HepG2 (cell line): ENCODE measurements around the gene CAP2. TPM values are rescaled to one million over a fixed set of nuclear protein-coding genes. Genes with fewer than 3 reads are reported as not detected.

Experiments used
- ATAC-seq: fragments of 200-7000 bp; cut with Tn5 transposase; 3 replicates; pipeline ENCODE4 v1.9.1; 2020; ENCODE audit warnings: mild to moderate bottlenecking, moderate library complexity
- BruUV-seq: library from RNA; stranded (reverse); fragments of 400-500 nt; replicated peaks from 2 replicates; lab custom pipeline; 2021; lab: Mats Ljungman, UMichigan
- CTCF ChIA-PET: fragments of 300-600 bp; formaldehyde crosslinking; extraction: SDS; loops from one replicate; lab custom pipeline; 2021; ENCODE audit warnings: low total read pairs, inconsistent platforms, low intra/inter-chr PET ratio; lab: Yijun Ruan, JAX
- POLR2A ChIA-PET: fragments of 350-600 bp; sonication (Branson Sonifier 250); formaldehyde crosslinking; loops from one replicate; lab custom pipeline; 2020; ENCODE audit warnings: antibody characterized with exemption, inconsistent platforms; lab: Yijun Ruan, JAX
- DNase-seq: peaks from one replicate; pipeline ENCODE4 v3.0.0-alpha.2; 2015; ENCODE audit warnings: low spot score
- FAIRE-seq: peaks from 3 replicates; lab custom pipeline; 2011; peaks lifted over from hg19 to GRCh38; lab: Jason Lieb, UNC
- H2AFZ ChIP-seq: one replicate; pipeline ENCODE4 v1.6.1; 2011; ENCODE audit warnings: low read length, inconsistent platforms
- H3K27ac ChIP-seq: fragments of 300-600 bp; 3 replicates; pipeline ENCODE4 v1.8.0; 2011; ENCODE audit warnings: mixed run types, mild to moderate bottlenecking, mixed read lengths, low read length, inconsistent platforms; ENCODE audit not compliant: insufficient read depth; ENCODE audit errors: extremely low read length
- H3K27me3 ChIP-seq, 2 experiments: fragments of 200-600 bp in 1 of 2; 2 replicates in 1 of 2; 3 replicates in 1 of 2; pipeline versions ENCODE4 v1.6.0 to v1.8.0; 2011; ENCODE audit warnings: low read length in 2 of 2, mild to moderate bottlenecking in 2 of 2, moderate library complexity in 2 of 2, inconsistent platforms in 1 of 2; ENCODE audit not compliant: insufficient read depth in 2 of 2, control insufficient read depth in 1 of 2
- H3K36me3 ChIP-seq, 2 experiments: fragments of 200-600 bp in 1 of 2; replicated peaks in 1 of 2; 2 replicates in 1 of 2; 3 replicates in 1 of 2; pipeline versions ENCODE4 v1.5.1 to v1.8.0; 2011; ENCODE audit warnings: low read length in 2 of 2, inconsistent platforms in 1 of 2; ENCODE audit not compliant: insufficient read depth in 2 of 2, control insufficient read depth in 1 of 2
- H3K4me1 ChIP-seq: 2 replicates; pipeline ENCODE4 v1.5.1; 2012; ENCODE audit warnings: low read length, inconsistent platforms; ENCODE audit not compliant: insufficient read depth
- H3K4me2 ChIP-seq: 2 replicates; pipeline ENCODE4 v1.6.0; 2011; ENCODE audit warnings: low read depth, low read length, inconsistent platforms
- H3K4me3 ChIP-seq, 3 experiments: fragments of 200-600 bp in 1 of 3; sonication (generic), shearing (Covaris generic) in 1 of 3; replicated peaks in 1 of 3; 2 replicates each; pipeline ENCODE4 v1.5.1; 2011 to 2016; ENCODE audit warnings: low read length in 3 of 3, inconsistent platforms in 2 of 3, low read depth in 2 of 3, mild to moderate bottlenecking in 2 of 3, control low read depth in 1 of 3, mixed read lengths in 1 of 3; ENCODE audit not compliant: insufficient read depth in 1 of 3
- H3K79me2 ChIP-seq: one replicate; pipeline ENCODE4 v1.6.1; 2011; ENCODE audit warnings: low read length, inconsistent platforms; ENCODE audit not compliant: insufficient read depth
- H3K9ac ChIP-seq: 2 replicates; pipeline ENCODE4 v1.6.0; 2011; ENCODE audit warnings: mild to moderate bottlenecking, low read depth, low read length, inconsistent platforms; ENCODE audit not compliant: insufficient read depth
- H3K9me3 ChIP-seq: 2 replicates; pipeline ENCODE4 v1.5.1; 2012; ENCODE audit warnings: mild to moderate bottlenecking, low read length
- H4K20me1 ChIP-seq: 2 replicates; pipeline ENCODE4 v1.6.0; 2011; ENCODE audit warnings: inconsistent platforms, mild to moderate bottlenecking, low read length, moderate library complexity; ENCODE audit not compliant: insufficient read depth
- EP300 ChIP-seq, 3 experiments: sonication (generic) in 1 of 3; formaldehyde crosslinking in 1 of 3; IDR thresholded peaks; 2 replicates each; pipeline versions ENCODE4 v1.5.1 to v1.6.1; 2011 to 2020; ENCODE audit warnings: low read depth in 2 of 3, low read length in 2 of 3, borderline replicate concordance in 1 of 3, improper control_type of control experiment in 1 of 3, mild to moderate bottlenecking in 1 of 3, missing genetic modification reagents in 1 of 3, moderate library complexity in 1 of 3
- ESRRA ChIP-seq: sonication (generic); formaldehyde crosslinking; IDR thresholded peaks from 2 replicates; pipeline ENCODE4 v1.5.1; 2020; ENCODE audit warnings: mild to moderate bottlenecking, low read depth, missing genetic modification reagents
- KDM5A ChIP-seq: fragments of 200-600 bp; sonication (generic); IDR thresholded peaks from 2 replicates; pipeline ENCODE4 v1.7.0; 2018; ENCODE audit warnings: antibody characterized with exemption, mild to moderate bottlenecking, low read length, borderline replicate concordance
- MED13 ChIP-seq: sonication (generic); formaldehyde crosslinking; IDR thresholded peaks from 2 replicates; pipeline ENCODE4 v1.5.0; 2020; ENCODE audit warnings: missing genetic modification reagents
- NFE2L1 ChIP-seq: sonication (generic); formaldehyde crosslinking; IDR thresholded peaks from 2 replicates; pipeline ENCODE4 v1.4.0; 2020; ENCODE audit warnings: missing genetic modification reagents, mild to moderate bottlenecking, borderline replicate concordance
- SRSF1 ChIP-seq: fragments of 200-400 bp; formaldehyde crosslinking; optimal IDR thresholded peaks from 2 replicates; pipeline ENCODE3; 2017; ENCODE audit warnings: mild to moderate bottlenecking, low read depth, low read length, moderate library complexity
- SSRP1 ChIP-seq: IDR thresholded peaks from 2 replicates; pipeline ENCODE4 v1.6.1; 2016; ENCODE audit warnings: control low read depth
- THYN1 ChIP-seq: sonication (generic); formaldehyde crosslinking; IDR thresholded peaks from 2 replicates; pipeline ENCODE4 v1.8.1; 2023; ENCODE audit warnings: low read depth, mild to moderate bottlenecking, moderate library complexity, missing genetic modification reagents, borderline replicate concordance
- ZBTB42 ChIP-seq: sonication (generic); formaldehyde crosslinking; IDR thresholded peaks from 2 replicates; pipeline ENCODE4 v1.5.0; 2020; ENCODE audit warnings: mild to moderate bottlenecking, missing genetic modification reagents
- ZBTB8A ChIP-seq: sonication (generic); formaldehyde crosslinking; IDR thresholded peaks from 2 replicates; pipeline ENCODE4 v1.4.0; 2020; ENCODE audit warnings: mild to moderate bottlenecking, low read depth, missing genetic modification reagents, borderline replicate concordance
- ZNF317 ChIP-seq: sonication (generic); formaldehyde crosslinking; IDR thresholded peaks from 2 replicates; pipeline ENCODE4 v1.5.0; 2020; ENCODE audit warnings: mild to moderate bottlenecking, missing genetic modification reagents
- ZNF44 ChIP-seq: sonication (generic); formaldehyde crosslinking; IDR thresholded peaks from 2 replicates; pipeline ENCODE4 v1.5.1; 2020; ENCODE audit warnings: mild to moderate bottlenecking, missing genetic modification reagents
- ZNF709 ChIP-seq: sonication (generic); formaldehyde crosslinking; IDR thresholded peaks from 2 replicates; pipeline ENCODE4 v1.5.0; 2020; ENCODE audit warnings: mild to moderate bottlenecking, missing genetic modification reagents
- WGBS: methylation state at CpG from one replicate; pipeline ENCODE4 v1.1.6; 2017; ENCODE audit warnings: low lambda C conversion rate; 5-methylcytosine and 5-hydroxymethylcytosine counted together
- in situ Hi-C: cut with HindIII; loops from 2 replicates; pipeline ENCODE4 v1.10.0; 2017; ENCODE audit warnings: low pct_unique_long_range_greater_than_20kb; ENCODE audit not compliant: extremely low pct_ligation_motif_present
- intact Hi-C: fragments of 100-400 bp; cut with micrococcal nuclease; formaldehyde crosslinking; loops from one replicate; pipeline ENCODE4 v1.10.0; 2022; ENCODE audit not compliant: unreplicated experiment
- polyA plus RNA-seq, 8 experiments: library from polyadenylated mRNA; depleted of rRNA in 3 of 8; stranded (reverse) in 7 of 8; unstranded in 1 of 8; fragments of >200 nt; fragmentation: Illumina TruSeq in 4 of 8; extraction: Trizol in 4 of 8; gene quantifications; 2 replicates each; pipeline versions ENCODE4 v1.2.1 to v1.2.3, GENCODE V29; 2011 to 2016; ENCODE audit warnings: low read depth in 4 of 8, missing spikeins in 1 of 8, mixed read lengths in 1 of 8; ENCODE audit not compliant: insufficient read depth in 1 of 8
- total RNA-seq, 5 experiments: library from RNA; depleted of rRNA; stranded (reverse); fragments of >200 nt; fragmentation: Illumina TruSeq; extraction: Trizol; gene quantifications; 2 replicates each; pipeline ENCODE4 v1.2.3, GENCODE V29; 2016; ENCODE audit warnings: low read depth in 1 of 5
- TF ChIP-seq, protein P1 (sequence below): sonication (generic); formaldehyde crosslinking; IDR thresholded peaks from 2 replicates; pipeline ENCODE4 v1.4.0; 2020; ENCODE audit warnings: missing genetic modification reagents
- TF ChIP-seq, protein P2 (sequence below): fragments of 450-650 bp; IDR thresholded peaks from 2 replicates; pipeline ENCODE4 v1.6.1; 2016

CAP2 gene
- total and polyA plus RNA-seq, 2 of the 13 experiments (the other 11 are each of a cell fraction or from before 2014, with no cell fraction given), result 7.9 to 53.1 TPM

DNA sequence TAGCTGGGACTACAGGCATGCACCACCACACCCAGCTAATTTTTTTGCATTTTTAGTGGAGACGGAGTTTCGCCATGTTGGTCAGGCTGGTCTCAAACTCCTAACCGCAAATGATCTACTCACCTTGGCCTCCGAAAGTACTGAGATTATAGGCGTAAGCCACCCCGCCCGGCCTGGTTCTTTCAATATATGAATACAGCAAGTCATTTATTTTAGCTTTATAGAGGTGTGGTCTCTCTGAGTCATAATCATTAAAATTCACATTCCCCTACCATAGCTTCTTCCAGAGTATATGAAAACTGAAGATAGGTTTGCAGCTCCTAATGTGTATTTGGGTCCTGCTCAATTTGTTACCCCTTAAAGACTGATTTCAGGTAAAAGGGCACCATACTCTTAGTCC, 118.2 kb downstream of the CAP2 start (continued):
- no peak for TF ChIP-seq SRSF1
- no peak for TF ChIP-seq KDM5A

DNA sequence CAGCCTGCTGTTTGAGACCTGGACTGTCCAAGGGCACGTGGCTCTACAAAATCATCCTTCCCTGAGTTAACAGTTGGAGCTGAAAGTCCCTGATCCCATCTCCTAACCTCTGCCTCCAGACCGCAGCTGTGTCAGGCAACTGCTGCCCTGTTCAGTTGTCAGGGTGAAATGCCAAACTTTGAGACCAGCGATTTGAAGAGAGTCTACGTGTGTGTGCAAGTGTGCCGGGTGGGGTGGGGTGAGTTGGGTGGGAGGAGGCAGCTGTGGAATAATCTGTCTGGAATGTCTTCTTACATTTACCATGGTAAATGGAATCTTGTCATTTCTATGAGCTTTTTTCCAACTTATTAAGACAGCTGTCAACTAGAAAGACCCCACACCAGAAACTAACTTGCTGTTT, 125.7 kb downstream of the CAP2 start:
- CTCF ChIA-PET, result no interaction called here
- no peak overlapping the region for H3K9ac ChIP-seq
- no peaks in the 10 kb centered on the region for H3K4me1 ChIP-seq
- intact Hi-C loops (no loop called here), in situ Hi-C loops (no loop called here)
- ATAC-seq (no peak), DNase-seq (no peak), FAIRE-seq (no peak)
- no TSS peak for BruUV-seq
- H3K79me2 ChIP-seq, result no peaks in the 10 kb centered on the region
- POLR2A ChIA-PET, result no interaction called here
- no peak overlapping the region for H3K4me3 ChIP-seq
- H3K27ac ChIP-seq, result no peak overlapping the region
- no peaks in the 10 kb centered on the region for H3K27me3 ChIP-seq
- TF ChIP-seq THYN1 (CRISPR knock-in tag) (no peak), ZNF317 (CRISPR knock-in tag) (no peak), SSRP1 (CRISPR knock-in tag) (no peak), ZNF709 (CRISPR knock-in tag) (no peak)
- H2AFZ ChIP-seq, result no peak overlapping the region
- no peaks in the 10 kb centered on the region; a peak in 1 of 5 replicates for H3K36me3 ChIP-seq
- no peak overlapping the region for H3K4me2 ChIP-seq
- 96% methylated on average over 5 of the region's 5 CpGs for whole genome bisulfite sequencing
- no peaks in the 10 kb centered on the region for H4K20me1 ChIP-seq
- no peaks in the 10 kb centered on the region for H3K9me3 ChIP-seq

DNA sequence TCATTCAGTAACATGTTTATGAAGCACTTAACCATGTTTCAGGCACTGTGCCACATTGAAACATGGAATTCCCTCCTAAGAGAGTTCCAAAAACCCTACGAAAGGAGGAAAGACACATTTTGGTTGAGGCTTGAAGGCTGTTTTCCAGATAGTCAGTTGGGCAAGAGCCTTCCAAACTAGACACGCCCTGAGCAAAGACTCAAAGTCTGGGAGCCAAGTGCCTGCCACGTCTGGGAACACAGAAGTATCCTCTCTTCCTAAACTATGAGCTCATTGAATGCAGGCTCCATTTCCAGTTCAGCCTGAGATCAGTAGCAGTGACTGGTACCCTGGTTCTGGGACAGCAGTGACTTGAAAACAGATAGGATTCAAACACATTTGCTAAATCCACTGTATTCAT, 132.2 kb downstream of the CAP2 start:
- Histone ChIP-seq H3K4me3 (no peak overlapping the region), H4K20me1 (no peaks in the 10 kb centered on the region), H3K27me3 (no peaks in the 10 kb centered on the region), H3K27ac (no peak overlapping the region), H3K79me2 (no peaks in the 10 kb centered on the region), H3K36me3 (no peaks in the 10 kb centered on the region; a peak in 2 of 5 replicates), H3K4me1 (no peaks in the 10 kb centered on the region), H2AFZ (no peak overlapping the region), H3K4me2 (no peak overlapping the region), H3K9ac (no peak overlapping the region), H3K9me3 (no peaks in the 10 kb centered on the region)
- ATAC-seq, result no peak
- POLR2A ChIA-PET, result no interaction called here
- in situ Hi-C loops, result no loop called here
- intact Hi-C loops, result no loop called here
- DNase-seq, result no peak
- FAIRE-seq, result no peak
- no TSS peak for BruUV-seq
- CTCF ChIA-PET, result no interaction called here
- 89% methylated on average over 3 of the region's 3 CpGs for WGBS
- TF ChIP-seq, protein P1, sequence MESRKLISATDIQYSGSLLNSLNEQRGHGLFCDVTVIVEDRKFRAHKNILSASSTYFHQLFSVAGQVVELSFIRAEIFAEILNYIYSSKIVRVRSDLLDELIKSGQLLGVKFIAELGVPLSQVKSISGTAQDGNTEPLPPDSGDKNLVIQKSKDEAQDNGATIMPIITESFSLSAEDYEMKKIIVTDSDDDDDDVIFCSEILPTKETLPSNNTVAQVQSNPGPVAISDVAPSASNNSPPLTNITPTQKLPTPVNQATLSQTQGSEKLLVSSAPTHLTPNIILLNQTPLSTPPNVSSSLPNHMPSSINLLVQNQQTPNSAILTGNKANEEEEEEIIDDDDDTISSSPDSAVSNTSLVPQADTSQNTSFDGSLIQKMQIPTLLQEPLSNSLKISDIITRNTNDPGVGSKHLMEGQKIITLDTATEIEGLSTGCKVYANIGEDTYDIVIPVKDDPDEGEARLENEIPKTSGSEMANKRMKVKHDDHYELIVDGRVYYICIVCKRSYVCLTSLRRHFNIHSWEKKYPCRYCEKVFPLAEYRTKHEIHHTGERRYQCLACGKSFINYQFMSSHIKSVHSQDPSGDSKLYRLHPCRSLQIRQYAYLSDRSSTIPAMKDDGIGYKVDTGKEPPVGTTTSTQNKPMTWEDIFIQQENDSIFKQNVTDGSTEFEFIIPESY (CRISPR knock-in tag), result no peak
- TF ChIP-seq ZBTB42 (CRISPR knock-in tag) (no peak), EP300 (IDR thresholded peaks at IDR 0.05; ENCODE audit: low read depth in 2 of 2, low read length in 2 of 2) (no peak), EP300 (CRISPR knock-in tag; IDR thresholded peaks at IDR 0.05; ENCODE audit: borderline replicate concordance) (no peak), MED13 (no peak), ZNF44 (CRISPR knock-in tag) (no peak), ZBTB8A (CRISPR knock-in tag) (no peak), NFE2L1 (CRISPR knock-in tag) (no peak), ESRRA (CRISPR knock-in tag) (no peak)
- TF ChIP-seq, protein P2, sequence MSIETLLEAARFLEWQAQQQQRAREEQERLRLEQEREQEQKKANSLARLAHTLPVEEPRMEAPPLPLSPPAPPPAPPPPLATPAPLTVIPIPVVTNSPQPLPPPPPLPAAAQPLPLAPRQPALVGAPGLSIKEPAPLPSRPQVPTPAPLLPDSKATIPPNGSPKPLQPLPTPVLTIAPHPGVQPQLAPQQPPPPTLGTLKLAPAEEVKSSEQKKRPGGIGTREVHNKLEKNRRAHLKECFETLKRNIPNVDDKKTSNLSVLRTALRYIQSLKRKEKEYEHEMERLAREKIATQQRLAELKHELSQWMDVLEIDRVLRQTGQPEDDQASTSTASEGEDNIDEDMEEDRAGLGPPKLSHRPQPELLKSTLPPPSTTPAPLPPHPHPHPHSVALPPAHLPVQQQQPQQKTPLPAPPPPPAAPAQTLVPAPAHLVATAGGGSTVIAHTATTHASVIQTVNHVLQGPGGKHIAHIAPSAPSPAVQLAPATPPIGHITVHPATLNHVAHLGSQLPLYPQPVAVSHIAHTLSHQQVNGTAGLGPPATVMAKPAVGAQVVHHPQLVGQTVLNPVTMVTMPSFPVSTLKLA, result no peak
